ENCODE data around the gene ANKRD33B. TPM values are rescaled to one million over a fixed set of nuclear protein-coding genes. Genes with fewer than 3 reads are reported as not detected.

The ANKRD33B gene
- total RNA-seq, 1 experiment from 2014 or later, result 25.3 TPM

- peak overlapping the region; percentile 90 for H3K4me3 Mint-ChIP-seq (ENCODE audit: unreplicated experiment)
Observed at GRCh38 chr5:10564838-10565784, 1.2 kb downstream of the ANKRD33B start.

GRCh38 chr5:10565785-10566542, 2.1 kb downstream of the ANKRD33B start:
- no peak for DNase-seq
- no peak for TF ChIP-seq CTCF (IDR thresholded peaks at IDR 0.05; ENCODE audit: insufficient read depth in 1 of 2, low read depth in 1 of 2, low read length in 1 of 2, severe bottlenecking in 1 of 2, unreplicated experiment in 1 of 2)
- CTCF ChIA-PET, result no interaction called here
- Mint-ChIP-seq H3K4me3 (ENCODE audit: unreplicated experiment) (peak overlapping the region; percentile 90), H3K36me3 (ENCODE audit: insufficient read depth, unreplicated experiment) (peaks cover 16% of the 10 kb centered on the region), H3K27me3 (ENCODE audit: insufficient read depth, unreplicated experiment) (no peaks in the 10 kb centered on the region), H3K4me1 (ENCODE audit: low read depth, unreplicated experiment) (peaks cover 20% of the 10 kb centered on the region), H3K27ac (ENCODE audit: unreplicated experiment) (peak overlapping the region; percentile 10), H3K9me3 (ENCODE audit: unreplicated experiment) (no peaks in the 10 kb centered on the region)
- Histone ChIP-seq H3K36me3 (ENCODE audit: control insufficient read depth, insufficient read depth, low read length) (no peaks in the 10 kb centered on the region), H3K9me3 (no peaks in the 10 kb centered on the region), H3K4me3 (ENCODE audit: low read depth, low read length) (peak overlapping the region; percentile 77), H3K27me3 (replicated peaks; ENCODE audit: control insufficient read depth, insufficient read depth, low read length) (no peaks in the 10 kb centered on the region), H3K4me1 (peaks cover 34% of the 10 kb centered on the region)
- intact Hi-C loops (cut with micrococcal nuclease; ENCODE audit: unreplicated experiment), result loop anchor here (1.0 to 2.0 kb wide), 2 partner anchors 62 to 113 kb away; no protein-coding TSS in a partner anchor
- no TSS peak for BruUV-seq (replicated peaks)
- POLR2A ChIA-PET, result interaction anchor here (0.9 kb wide), 1 partner anchor 15 kb away, joined by 3 read pairs; no protein-coding TSS in a partner anchor

More at GRCh38 chr5:10564838-10565784, 1.2 kb downstream of the ANKRD33B start:
- Mint-ChIP-seq H3K36me3 (ENCODE audit: insufficient read depth, unreplicated experiment) (peaks cover 16% of the 10 kb centered on the region), H3K27me3 (ENCODE audit: insufficient read depth, unreplicated experiment) (no peaks in the 10 kb centered on the region), H3K9me3 (ENCODE audit: unreplicated experiment) (no peaks in the 10 kb centered on the region), H3K27ac (ENCODE audit: unreplicated experiment) (peak overlapping the region; percentile 10), H3K4me1 (ENCODE audit: low read depth, unreplicated experiment) (peaks cover 20% of the 10 kb centered on the region)
- DNase-seq, result peak in 1 of 2 experiments; percentile 43
- H3K4me1 ChIP-seq, result peaks cover 41% of the 10 kb centered on the region
- TF ChIP-seq CTCF (IDR thresholded peaks at IDR 0.05; ENCODE audit: insufficient read depth in 1 of 2, low read depth in 1 of 2, low read length in 1 of 2, severe bottlenecking in 1 of 2, unreplicated experiment in 1 of 2), result no peak
- no peaks in the 10 kb centered on the region for H3K9me3 ChIP-seq
- H3K36me3 ChIP-seq (ENCODE audit: control insufficient read depth, insufficient read depth, low read length), result no peaks in the 10 kb centered on the region
- peak overlapping the region; percentile 77 for H3K4me3 ChIP-seq (ENCODE audit: low read depth, low read length)
- CTCF ChIA-PET, result interaction anchor here (0.6 to 1.2 kb wide), 3 partner anchors 32 to 63 kb away, joined by 4 to 5 read pairs (median 5); no protein-coding TSS in a partner anchor
- POLR2A ChIA-PET, result interaction anchor here (1.2 kb wide), 1 partner anchor 14 kb away, joined by 14 read pairs; no protein-coding TSS in a partner anchor
- BruUV-seq (replicated peaks), result TSS peak; percentile 57
- no peaks in the 10 kb centered on the region for H3K27me3 ChIP-seq (replicated peaks; ENCODE audit: control insufficient read depth, insufficient read depth, low read length)
- intact Hi-C loops (cut with micrococcal nuclease; ENCODE audit: unreplicated experiment), result loop anchor here (1.0 kb wide), 2 partner anchors 63 to 84 kb away; no protein-coding TSS in a partner anchor

GRCh38 chr5:10566543-10567068, 2.7 kb downstream of the ANKRD33B start:
- H3K27me3 Mint-ChIP-seq (ENCODE audit: insufficient read depth, unreplicated experiment), result no peaks in the 10 kb centered on the region
- H3K27me3 ChIP-seq (replicated peaks; ENCODE audit: control insufficient read depth, insufficient read depth, low read length), result no peaks in the 10 kb centered on the region
- H3K4me3 Mint-ChIP-seq (ENCODE audit: unreplicated experiment), result peak overlapping the region; percentile 17
- no peak for TF ChIP-seq CTCF (IDR thresholded peaks at IDR 0.05; ENCODE audit: insufficient read depth in 1 of 2, low read depth in 1 of 2, low read length in 1 of 2, severe bottlenecking in 1 of 2, unreplicated experiment in 1 of 2)
- DNase-seq, result no peak
- peaks cover 16% of the 10 kb centered on the region for H3K36me3 Mint-ChIP-seq (ENCODE audit: insufficient read depth, unreplicated experiment)
- BruUV-seq (replicated peaks), result no TSS peak
- CTCF ChIA-PET, result no interaction called here
- H3K9me3 Mint-ChIP-seq (ENCODE audit: unreplicated experiment), result no peaks in the 10 kb centered on the region
- H3K4me3 ChIP-seq (ENCODE audit: low read depth, low read length), result no peak overlapping the region
- no peak overlapping the region for H3K27ac Mint-ChIP-seq (ENCODE audit: unreplicated experiment)
- intact Hi-C loops (cut with micrococcal nuclease; ENCODE audit: unreplicated experiment), result loop anchor here (2.0 kb wide), 1 partner anchor 114 kb away; no protein-coding TSS in a partner anchor
- POLR2A ChIA-PET, result interaction anchor here (0.9 kb wide), 1 partner anchor 15 kb away, joined by 3 read pairs; no protein-coding TSS in a partner anchor
- H3K9me3 ChIP-seq, result no peaks in the 10 kb centered on the region
- no peaks in the 10 kb centered on the region for H3K36me3 ChIP-seq (ENCODE audit: control insufficient read depth, insufficient read depth, low read length)
- H3K4me1 Mint-ChIP-seq (ENCODE audit: low read depth, unreplicated experiment), result peaks cover 20% of the 10 kb centered on the region
- H3K4me1 ChIP-seq, result peaks cover 34% of the 10 kb centered on the region
